ENCODE measurements around the gene ALLC.

DNA sequence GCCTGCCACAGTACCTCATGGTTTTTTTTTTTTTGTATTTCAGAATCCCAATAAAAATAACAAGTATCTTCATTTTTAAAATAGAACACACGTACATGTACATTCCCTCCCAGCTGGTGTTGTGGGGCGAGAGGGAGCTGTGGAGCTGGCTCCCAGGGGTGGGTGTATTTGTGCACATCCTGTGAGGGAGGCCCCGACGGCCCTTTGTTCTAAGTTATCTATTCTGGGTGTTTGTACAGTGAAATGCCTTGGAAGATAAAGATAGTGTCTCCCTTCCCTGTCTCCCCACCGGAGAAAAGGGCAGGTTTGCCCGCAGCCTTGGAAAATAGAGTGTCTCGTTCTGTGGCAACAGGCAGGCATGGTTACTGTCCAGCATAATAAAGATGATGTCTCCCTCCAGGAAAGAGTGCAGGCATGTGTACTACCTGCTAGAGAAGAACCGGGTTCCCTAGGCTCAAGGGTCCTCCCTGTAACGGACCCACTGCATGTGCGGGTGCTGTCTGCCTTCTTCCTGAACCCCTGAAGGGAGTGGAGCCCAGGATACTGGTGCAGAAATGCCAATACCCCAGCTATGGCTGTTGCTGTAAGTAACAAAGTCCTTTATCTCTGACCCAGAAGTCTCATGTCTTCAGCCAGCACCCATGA lies 12.1 kb upstream of the ALLC start:
- TF ChIP-seq, protein P1, sequence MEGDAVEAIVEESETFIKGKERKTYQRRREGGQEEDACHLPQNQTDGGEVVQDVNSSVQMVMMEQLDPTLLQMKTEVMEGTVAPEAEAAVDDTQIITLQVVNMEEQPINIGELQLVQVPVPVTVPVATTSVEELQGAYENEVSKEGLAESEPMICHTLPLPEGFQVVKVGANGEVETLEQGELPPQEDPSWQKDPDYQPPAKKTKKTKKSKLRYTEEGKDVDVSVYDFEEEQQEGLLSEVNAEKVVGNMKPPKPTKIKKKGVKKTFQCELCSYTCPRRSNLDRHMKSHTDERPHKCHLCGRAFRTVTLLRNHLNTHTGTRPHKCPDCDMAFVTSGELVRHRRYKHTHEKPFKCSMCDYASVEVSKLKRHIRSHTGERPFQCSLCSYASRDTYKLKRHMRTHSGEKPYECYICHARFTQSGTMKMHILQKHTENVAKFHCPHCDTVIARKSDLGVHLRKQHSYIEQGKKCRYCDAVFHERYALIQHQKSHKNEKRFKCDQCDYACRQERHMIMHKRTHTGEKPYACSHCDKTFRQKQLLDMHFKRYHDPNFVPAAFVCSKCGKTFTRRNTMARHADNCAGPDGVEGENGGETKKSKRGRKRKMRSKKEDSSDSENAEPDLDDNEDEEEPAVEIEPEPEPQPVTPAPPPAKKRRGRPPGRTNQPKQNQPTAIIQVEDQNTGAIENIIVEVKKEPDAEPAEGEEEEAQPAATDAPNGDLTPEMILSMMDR (IDR thresholded peaks at IDR 0.05), result no peak
- TF ChIP-seq POLR2A (IDR thresholded peaks at IDR 0.05) (no peak), POLR2AphosphoS5 (IDR thresholded peaks at IDR 0.05) (no peak)
